Measurements from ENCODE around the gene CPNE8.

CPNE8 gene

GRCh38 chr12:38875586-38876228 is 29.7 kb downstream of the CPNE8 start:
- TF ChIP-seq POLR2AphosphoS5 (IDR thresholded peaks at IDR 0.05; ENCODE audit: low read depth, low read length) (no peak), POLR2A (IDR thresholded peaks at IDR 0.05; ENCODE audit: low read depth, low read length) (no peak), TAF1 (IDR thresholded peaks at IDR 0.05; ENCODE audit: borderline replicate concordance, low read depth, low read length) (no peak)
- no peak for FAIRE-seq
- no peak for DNase-seq (ENCODE audit: insufficient read length)

- FAIRE-seq (peak; percentile 21), DNase-seq (ENCODE audit: insufficient read length) (no peak)
- no peak for TF ChIP-seq TAF1 (IDR thresholded peaks at IDR 0.05; ENCODE audit: borderline replicate concordance, low read depth, low read length)
- no peak for TF ChIP-seq POLR2AphosphoS5 (IDR thresholded peaks at IDR 0.05; ENCODE audit: low read depth, low read length)
- no peak for TF ChIP-seq POLR2A (IDR thresholded peaks at IDR 0.05; ENCODE audit: low read depth, low read length)
Measured at GRCh38 chr12:38872561-38872960, 32.8 kb downstream of the CPNE8 start.

GRCh38 chr12:38872156-38872555 is 33.2 kb downstream of the CPNE8 start:
- FAIRE-seq (no peak), DNase-seq (ENCODE audit: insufficient read length) (no peak)
- TF ChIP-seq TAF1 (IDR thresholded peaks at IDR 0.05; ENCODE audit: borderline replicate concordance, low read depth, low read length) (no peak), POLR2A (IDR thresholded peaks at IDR 0.05; ENCODE audit: low read depth, low read length) (no peak), POLR2AphosphoS5 (IDR thresholded peaks at IDR 0.05; ENCODE audit: low read depth, low read length) (no peak)

DNA sequence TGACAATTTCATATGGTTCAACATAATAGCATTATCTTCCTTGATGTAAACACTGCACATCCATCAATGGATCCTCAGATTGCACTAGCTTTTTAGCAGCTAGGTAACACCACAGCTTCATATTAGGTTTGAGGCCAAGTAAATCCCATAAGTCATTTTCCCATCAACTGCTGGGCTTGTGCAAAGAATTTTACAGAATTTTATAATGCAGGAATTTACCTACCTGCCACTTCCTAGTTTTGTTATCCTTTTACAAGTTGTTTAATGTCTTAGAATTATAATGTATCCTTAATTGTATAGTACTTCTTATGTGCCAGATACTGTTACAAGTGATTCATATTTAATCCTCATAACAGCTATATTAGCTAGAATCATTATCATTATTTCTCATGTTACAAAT is 36.4 kb downstream of the CPNE8 start:
- TF ChIP-seq POLR2AphosphoS5 (IDR thresholded peaks at IDR 0.05; ENCODE audit: low read depth, low read length) (no peak), TAF1 (IDR thresholded peaks at IDR 0.05; ENCODE audit: borderline replicate concordance, low read depth, low read length) (no peak), POLR2A (IDR thresholded peaks at IDR 0.05; ENCODE audit: low read depth, low read length) (no peak)
- no peak for FAIRE-seq

DNA sequence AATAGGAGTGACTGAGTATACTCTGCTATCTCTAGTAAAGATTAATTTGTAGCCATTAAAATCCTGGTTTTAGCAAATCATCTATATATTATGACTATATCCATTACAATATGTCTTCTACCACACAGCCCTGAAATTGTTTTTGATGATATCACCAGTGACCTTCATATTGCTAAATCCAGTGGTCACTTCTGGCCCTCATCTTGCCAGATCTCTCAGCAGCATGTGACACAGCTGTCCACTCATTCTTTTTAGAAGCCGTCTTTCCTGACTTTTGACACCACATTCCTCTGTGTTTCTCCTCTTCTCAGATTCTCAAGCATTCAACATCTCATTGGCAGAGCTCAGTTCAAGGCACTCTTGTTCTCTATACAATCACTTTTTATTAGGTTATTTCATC is 54.9 kb downstream of the CPNE8 start:
- FAIRE-seq = no peak
- no peak for TF ChIP-seq POLR2A (IDR thresholded peaks at IDR 0.05; ENCODE audit: low read depth, low read length)
- TF ChIP-seq TAF1 (IDR thresholded peaks at IDR 0.05; ENCODE audit: borderline replicate concordance, low read depth, low read length) = no peak
- no peak for TF ChIP-seq POLR2AphosphoS5 (IDR thresholded peaks at IDR 0.05; ENCODE audit: low read depth, low read length)
- no peak for DNase-seq (ENCODE audit: insufficient read length)

More for the DNA sequence above, 36.4 kb downstream of the CPNE8 start:
- no peak for DNase-seq (ENCODE audit: insufficient read length)

DNA sequence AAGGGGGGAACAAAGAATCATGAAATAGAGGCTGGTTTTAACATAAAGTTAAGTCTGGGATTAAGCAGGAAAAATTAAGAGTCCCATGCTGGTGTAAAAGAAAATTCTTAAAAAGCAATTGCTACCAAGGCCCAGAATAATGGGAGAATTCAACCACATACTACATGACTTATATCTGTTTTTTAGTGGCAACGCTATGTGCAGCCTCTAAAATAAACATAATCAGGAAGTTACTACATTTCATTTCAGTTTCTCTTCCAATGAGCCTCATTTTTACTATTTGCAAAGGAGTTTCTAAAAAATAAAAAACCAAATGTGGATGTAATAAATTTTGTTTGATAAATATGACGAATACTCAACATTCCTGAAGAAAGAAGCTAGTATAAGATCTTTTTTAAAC is 58.1 kb downstream of the CPNE8 start:
- no peak for DNase-seq (ENCODE audit: insufficient read length)
- TF ChIP-seq TAF1 (IDR thresholded peaks at IDR 0.05; ENCODE audit: borderline replicate concordance, low read depth, low read length) (no peak), POLR2AphosphoS5 (IDR thresholded peaks at IDR 0.05; ENCODE audit: low read depth, low read length) (no peak), POLR2A (IDR thresholded peaks at IDR 0.05; ENCODE audit: low read depth, low read length) (no peak)
- FAIRE-seq = no peak

DNA sequence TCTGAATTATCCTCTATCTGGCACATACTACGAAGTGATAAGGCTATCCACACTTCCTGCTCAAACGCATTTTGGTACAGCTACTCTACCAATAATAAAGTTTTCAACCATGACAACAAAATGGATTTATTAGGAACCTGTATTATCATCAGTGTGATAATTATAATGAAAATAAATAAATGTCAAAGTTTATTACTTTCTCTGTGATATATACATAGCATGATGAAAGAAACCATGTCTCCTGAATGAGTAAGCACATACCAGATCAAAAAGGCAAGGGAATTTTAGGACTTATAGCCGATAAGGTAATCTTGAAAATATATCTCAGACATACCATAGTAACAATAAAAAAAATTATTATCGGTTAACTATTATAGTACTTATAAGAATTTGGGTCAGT is 61.1 kb downstream of the CPNE8 start:
- FAIRE-seq (no peak), DNase-seq (ENCODE audit: insufficient read length) (no peak)
- TF ChIP-seq TAF1 (IDR thresholded peaks at IDR 0.05; ENCODE audit: borderline replicate concordance, low read depth, low read length) (no peak), POLR2AphosphoS5 (IDR thresholded peaks at IDR 0.05; ENCODE audit: low read depth, low read length) (no peak), POLR2A (IDR thresholded peaks at IDR 0.05; ENCODE audit: low read depth, low read length) (no peak)

DNA sequence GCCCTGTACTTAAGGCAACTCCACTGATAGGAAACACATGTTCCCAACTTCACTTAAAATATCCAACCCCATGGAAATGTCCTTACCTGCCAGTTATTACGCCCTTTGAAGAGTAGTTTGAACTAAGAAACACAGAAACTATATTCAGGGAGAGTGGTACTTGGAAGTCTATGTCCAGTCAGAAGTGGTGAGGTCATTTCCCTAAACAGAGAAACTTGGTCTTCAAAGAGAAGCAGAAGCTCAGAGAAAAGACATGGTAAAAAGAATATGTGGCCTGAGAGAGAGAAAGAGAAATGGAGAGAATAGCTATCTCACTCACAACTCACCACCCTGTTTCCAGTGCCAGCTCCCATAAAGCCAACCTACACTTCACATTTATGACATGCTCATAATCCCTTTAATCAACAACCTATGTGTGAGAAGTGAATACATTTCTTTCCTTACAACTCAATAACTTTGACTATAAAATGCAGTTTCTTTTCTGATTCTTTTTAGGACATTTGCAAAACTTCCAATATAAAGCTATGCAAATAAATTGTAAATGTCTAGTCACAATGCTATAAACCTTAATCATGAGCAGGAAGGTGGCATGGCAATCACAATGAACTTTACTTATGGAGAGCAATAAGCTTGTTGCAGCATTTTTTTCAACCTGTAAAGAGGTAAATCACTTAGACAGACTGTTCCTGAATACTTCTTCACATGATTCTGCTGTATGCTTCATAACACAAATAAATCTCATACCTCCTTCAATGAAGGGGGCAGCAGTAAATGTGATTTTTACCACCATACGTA is 67.1 kb downstream of the CPNE8 start:
- FAIRE-seq (peak; percentile 81), DNase-seq (ENCODE audit: insufficient read length) (no peak)
- TF ChIP-seq POLR2AphosphoS5 (IDR thresholded peaks at IDR 0.05; ENCODE audit: low read depth, low read length) (no peak), POLR2A (IDR thresholded peaks at IDR 0.05; ENCODE audit: low read depth, low read length) (no peak), TAF1 (IDR thresholded peaks at IDR 0.05; ENCODE audit: borderline replicate concordance, low read depth, low read length) (no peak)

GRCh38 chr12:38831715-38832114 is 73.7 kb downstream of the CPNE8 start:
- FAIRE-seq (no peak), DNase-seq (ENCODE audit: insufficient read length) (no peak)
- no peak for TF ChIP-seq POLR2AphosphoS5 (IDR thresholded peaks at IDR 0.05; ENCODE audit: low read depth, low read length)
- TF ChIP-seq POLR2A (IDR thresholded peaks at IDR 0.05; ENCODE audit: low read depth, low read length) = no peak
- TF ChIP-seq TAF1 (IDR thresholded peaks at IDR 0.05; ENCODE audit: borderline replicate concordance, low read depth, low read length) = no peak

GRCh38 chr12:38825006-38825405 is 80.4 kb downstream of the CPNE8 start:
- no peak for TF ChIP-seq TAF1 (IDR thresholded peaks at IDR 0.05; ENCODE audit: borderline replicate concordance, low read depth, low read length)
- no peak for TF ChIP-seq POLR2A (IDR thresholded peaks at IDR 0.05; ENCODE audit: low read depth, low read length)
- TF ChIP-seq POLR2AphosphoS5 (IDR thresholded peaks at IDR 0.05; ENCODE audit: low read depth, low read length) = no peak
- no peak for FAIRE-seq
- no peak for DNase-seq (ENCODE audit: insufficient read length)

DNA sequence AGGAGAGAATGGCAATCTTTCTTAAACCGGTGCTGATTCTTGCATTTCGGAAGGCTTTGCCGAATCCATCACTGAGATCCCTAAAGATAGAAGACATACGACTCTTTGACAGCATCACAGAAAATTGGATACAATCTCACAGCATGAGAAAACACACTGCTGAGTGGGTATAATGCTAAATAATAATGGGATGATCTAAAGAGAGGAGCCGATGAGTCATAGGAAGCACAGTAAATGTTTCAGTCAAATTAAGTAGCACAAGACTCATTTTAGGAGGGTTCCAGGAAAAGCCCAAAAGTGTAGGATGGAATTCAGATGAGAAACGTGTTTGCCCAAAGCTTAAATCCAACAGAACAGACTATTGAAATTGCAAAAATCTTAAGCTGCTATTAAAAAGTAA is 81.7 kb downstream of the CPNE8 start:
- TF ChIP-seq POLR2A (IDR thresholded peaks at IDR 0.05; ENCODE audit: low read depth, low read length) (no peak), TAF1 (IDR thresholded peaks at IDR 0.05; ENCODE audit: borderline replicate concordance, low read depth, low read length) (no peak), POLR2AphosphoS5 (IDR thresholded peaks at IDR 0.05; ENCODE audit: low read depth, low read length) (no peak)
- no peak for FAIRE-seq
- no peak for DNase-seq (ENCODE audit: insufficient read length)

DNA sequence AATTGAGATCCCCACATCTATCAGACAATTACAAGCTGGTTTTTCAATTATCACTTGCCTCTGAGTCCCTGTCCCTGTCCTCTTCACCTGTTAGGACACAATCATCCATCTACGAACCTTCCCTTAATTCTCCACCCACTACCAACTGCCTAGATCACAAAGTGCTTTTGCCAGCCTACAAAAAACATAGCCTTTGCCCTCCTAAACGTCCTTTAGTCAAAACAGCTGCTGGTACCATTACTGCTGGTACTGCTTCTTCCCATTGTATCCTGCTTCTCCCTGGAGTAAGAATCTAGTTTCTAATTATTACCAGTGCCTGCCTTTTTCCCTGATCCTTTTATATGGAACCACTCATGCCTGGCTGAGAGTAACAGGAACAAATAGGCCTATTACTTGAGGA is 82.1 kb downstream of the CPNE8 start:
- TF ChIP-seq POLR2AphosphoS5 (IDR thresholded peaks at IDR 0.05; ENCODE audit: low read depth, low read length) (no peak), POLR2A (IDR thresholded peaks at IDR 0.05; ENCODE audit: low read depth, low read length) (no peak), TAF1 (IDR thresholded peaks at IDR 0.05; ENCODE audit: borderline replicate concordance, low read depth, low read length) (no peak)
- no peak for DNase-seq (ENCODE audit: insufficient read length)
- no peak for FAIRE-seq

All from GM12892 (cell line).